ENCODE results near the gene GPHN. TPM values are rescaled to one million over a fixed set of nuclear protein-coding genes. Genes with fewer than 3 reads are reported as not detected.

Gene GPHN
- total RNA-seq, 1 experiment from 2014 or later: 34.9 TPM

DNA sequence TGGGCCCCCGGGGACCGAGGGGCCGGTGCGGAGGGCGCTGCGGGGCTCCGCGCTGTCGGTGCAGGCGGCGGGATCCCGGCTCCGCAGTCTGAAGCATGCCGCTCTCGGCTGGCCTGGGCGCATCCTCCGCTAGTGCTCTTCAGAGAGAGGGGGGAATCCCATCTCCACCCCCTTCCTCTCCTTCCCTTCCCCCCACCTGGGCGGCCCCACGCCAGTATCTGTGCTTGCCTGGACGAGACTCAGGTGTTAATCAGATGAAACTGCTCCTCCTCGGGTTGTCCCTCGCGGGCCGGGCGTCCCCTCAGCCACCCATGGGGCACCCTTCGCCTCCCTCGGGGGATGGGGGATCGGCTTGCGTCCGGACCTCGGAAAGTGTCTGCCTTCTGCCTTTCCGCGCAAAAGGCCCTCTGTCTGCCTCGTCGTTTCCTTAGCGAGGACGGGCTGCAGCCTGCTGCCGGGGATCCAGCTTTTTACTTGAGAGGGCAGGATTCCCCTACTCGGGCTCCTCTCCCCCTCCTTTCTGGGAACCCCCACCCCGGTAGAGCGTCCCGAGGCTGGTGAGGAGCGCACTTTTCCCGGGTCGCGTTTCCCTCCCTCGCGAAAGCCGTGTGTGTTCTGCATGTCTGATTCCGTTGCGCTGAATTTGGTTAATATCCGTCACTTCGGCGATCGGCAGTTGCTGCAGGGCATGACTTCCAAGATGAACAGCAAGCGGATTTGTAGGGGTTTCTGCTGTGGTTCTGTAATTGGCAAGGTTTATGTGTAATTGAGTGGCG is 1.1 kb downstream of the GPHN start:
- peak overlapping the region; percentile 99 for H3K4me3 Mint-ChIP-seq (ENCODE audit: low read depth, unreplicated experiment)
- no peaks in the 10 kb centered on the region for H3K9me3 Mint-ChIP-seq (ENCODE audit: low read depth, unreplicated experiment)
- peaks cover 16% of the 10 kb centered on the region for H3K4me1 Mint-ChIP-seq (ENCODE audit: low read depth, unreplicated experiment)
- H3K36me3 Mint-ChIP-seq (ENCODE audit: insufficient read depth, unreplicated experiment): peaks cover 35% of the 10 kb centered on the region
- TF ChIP-seq, protein P1, sequence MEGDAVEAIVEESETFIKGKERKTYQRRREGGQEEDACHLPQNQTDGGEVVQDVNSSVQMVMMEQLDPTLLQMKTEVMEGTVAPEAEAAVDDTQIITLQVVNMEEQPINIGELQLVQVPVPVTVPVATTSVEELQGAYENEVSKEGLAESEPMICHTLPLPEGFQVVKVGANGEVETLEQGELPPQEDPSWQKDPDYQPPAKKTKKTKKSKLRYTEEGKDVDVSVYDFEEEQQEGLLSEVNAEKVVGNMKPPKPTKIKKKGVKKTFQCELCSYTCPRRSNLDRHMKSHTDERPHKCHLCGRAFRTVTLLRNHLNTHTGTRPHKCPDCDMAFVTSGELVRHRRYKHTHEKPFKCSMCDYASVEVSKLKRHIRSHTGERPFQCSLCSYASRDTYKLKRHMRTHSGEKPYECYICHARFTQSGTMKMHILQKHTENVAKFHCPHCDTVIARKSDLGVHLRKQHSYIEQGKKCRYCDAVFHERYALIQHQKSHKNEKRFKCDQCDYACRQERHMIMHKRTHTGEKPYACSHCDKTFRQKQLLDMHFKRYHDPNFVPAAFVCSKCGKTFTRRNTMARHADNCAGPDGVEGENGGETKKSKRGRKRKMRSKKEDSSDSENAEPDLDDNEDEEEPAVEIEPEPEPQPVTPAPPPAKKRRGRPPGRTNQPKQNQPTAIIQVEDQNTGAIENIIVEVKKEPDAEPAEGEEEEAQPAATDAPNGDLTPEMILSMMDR (IDR thresholded peaks at IDR 0.05; ENCODE audit: unreplicated experiment): no peak
- CTCF ChIA-PET: interaction anchor here (0.6 kb wide), 1 partner anchor 518 kb away, joined by 5 read pairs; no protein-coding TSS in a partner anchor
- DNase-seq: peak; percentile 28
- H3K27me3 Mint-ChIP-seq (ENCODE audit: unreplicated experiment): no peaks in the 10 kb centered on the region
- intact Hi-C loops (cut with micrococcal nuclease; ENCODE audit: unreplicated experiment): loop anchor here (5.0 kb wide), 2 partner anchors 93 to 133 kb away; no protein-coding TSS in a partner anchor
- peak overlapping the region; percentile 89 for H3K27ac Mint-ChIP-seq (ENCODE audit: unreplicated experiment)
- BruUV-seq (replicated peaks): no TSS peak

DNA sequence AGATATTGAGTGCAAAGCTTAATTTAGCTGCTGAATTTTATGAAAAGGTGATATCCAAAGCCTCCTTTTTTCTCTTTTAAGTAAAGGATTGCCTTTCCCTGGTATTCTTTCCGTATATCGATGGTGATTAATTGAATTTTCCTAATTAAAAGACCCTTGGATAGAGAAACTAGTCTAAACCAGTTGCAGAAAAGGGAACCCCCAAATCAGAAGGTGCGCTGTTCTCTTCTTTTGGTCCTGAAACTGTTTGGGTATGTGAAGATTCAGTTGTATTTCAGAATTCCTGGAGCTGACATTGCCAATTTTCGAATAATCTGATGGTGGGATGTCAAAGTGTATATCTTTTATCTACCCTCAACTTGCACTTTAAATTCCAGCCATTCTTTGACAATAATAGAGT is 1.9 kb downstream of the GPHN start:
- CTCF ChIA-PET: no interaction called here

GRCh38 chr14:66511849-66512248 is 3.9 kb downstream of the GPHN start:
- Mint-ChIP-seq H3K4me3 (ENCODE audit: low read depth, unreplicated experiment) (no peak overlapping the region), H3K9me3 (ENCODE audit: low read depth, unreplicated experiment) (no peaks in the 10 kb centered on the region), H3K27ac (ENCODE audit: unreplicated experiment) (no peak overlapping the region), H3K4me1 (ENCODE audit: low read depth, unreplicated experiment) (peaks cover 16% of the 10 kb centered on the region), H3K27me3 (ENCODE audit: unreplicated experiment) (no peaks in the 10 kb centered on the region), H3K36me3 (ENCODE audit: insufficient read depth, unreplicated experiment) (peaks cover 34% of the 10 kb centered on the region)
- no TSS peak for BruUV-seq (replicated peaks)
- TF ChIP-seq, protein P1 (IDR thresholded peaks at IDR 0.05; ENCODE audit: unreplicated experiment): no peak
- intact Hi-C loops (cut with micrococcal nuclease; ENCODE audit: unreplicated experiment): no loop called here
- CTCF ChIA-PET: no interaction called here
- DNase-seq: no peak

More for the DNA sequence above, 1.9 kb downstream of the GPHN start:
- H3K4me1 Mint-ChIP-seq (ENCODE audit: low read depth, unreplicated experiment): peaks cover 16% of the 10 kb centered on the region
- TSS peak; percentile 33 for BruUV-seq (replicated peaks)
- intact Hi-C loops (cut with micrococcal nuclease; ENCODE audit: unreplicated experiment): loop anchor here (5.0 kb wide), 2 partner anchors 92 to 132 kb away; no protein-coding TSS in a partner anchor
- peaks cover 35% of the 10 kb centered on the region for H3K36me3 Mint-ChIP-seq (ENCODE audit: insufficient read depth, unreplicated experiment)
- no peaks in the 10 kb centered on the region for H3K9me3 Mint-ChIP-seq (ENCODE audit: low read depth, unreplicated experiment)
- peak overlapping the region; percentile 99 for H3K4me3 Mint-ChIP-seq (ENCODE audit: low read depth, unreplicated experiment)
- no peak for DNase-seq
- TF ChIP-seq, protein P1 (IDR thresholded peaks at IDR 0.05; ENCODE audit: unreplicated experiment): no peak
- H3K27me3 Mint-ChIP-seq (ENCODE audit: unreplicated experiment): no peaks in the 10 kb centered on the region
- peak overlapping the region; percentile 31 for H3K27ac Mint-ChIP-seq (ENCODE audit: unreplicated experiment)

GRCh38 chr14:66514213-66514612 is 6.3 kb downstream of the GPHN start:
- no peak for DNase-seq
- CTCF ChIA-PET: interaction anchor here (0.7 kb wide), 1 partner anchor 28 kb away, joined by 3 read pairs; no protein-coding TSS in a partner anchor
- peaks cover 11% of the 10 kb centered on the region for H3K36me3 Mint-ChIP-seq (ENCODE audit: insufficient read depth, unreplicated experiment)
- TF ChIP-seq, protein P1 (IDR thresholded peaks at IDR 0.05; ENCODE audit: unreplicated experiment): no peak
- BruUV-seq (replicated peaks): no TSS peak
- peaks cover 16% of the 10 kb centered on the region for H3K4me1 Mint-ChIP-seq (ENCODE audit: low read depth, unreplicated experiment)
- H3K27ac Mint-ChIP-seq (ENCODE audit: unreplicated experiment): no peak overlapping the region
- H3K9me3 Mint-ChIP-seq (ENCODE audit: low read depth, unreplicated experiment): no peaks in the 10 kb centered on the region
- no peaks in the 10 kb centered on the region for H3K27me3 Mint-ChIP-seq (ENCODE audit: unreplicated experiment)
- H3K4me3 Mint-ChIP-seq (ENCODE audit: low read depth, unreplicated experiment): no peak overlapping the region
- intact Hi-C loops (cut with micrococcal nuclease; ENCODE audit: unreplicated experiment): no loop called here

Measured in Calu3 (cell line).